Adrenal gland (tissue), 12 donors: ENCODE data around the gene CCDC197. TPM values are rescaled to one million over a fixed set of nuclear protein-coding genes. Genes with fewer than 3 reads are reported as not detected.
A peak's percentile ranks its signal among the peaks of the same experiment; 100 is the strongest.

Experiments used
- DNase-seq, 7 donors: peaks; one replicate each; pipeline ENCODE4 v3.0.0-alpha.2; 2019 to 2020
- H3K27ac ChIP-seq, 5 donors: fragments of 200-600 bp; sonication (generic) in 4 of 5; 1 replicate in 3 of 5; 2 replicates in 2 of 5; pipeline versions ENCODE4 v1.5.1 to v1.8.0; 2016 to 2020; ENCODE audit warnings: mild to moderate bottlenecking in 1 of 5
- H3K27me3 ChIP-seq: fragments of 200-600 bp; 2 replicates; pipeline ENCODE4 v1.8.0; 2021
- H3K36me3 ChIP-seq, 2 donors: fragments of 200-600 bp; replicated peaks in 1 of 2; 1 replicate in 1 of 2; 2 replicates in 1 of 2; pipeline versions ENCODE4 v1.5.1 to v1.8.0; 2018 to 2022
- H3K4me1 ChIP-seq, 2 donors: fragments of 200-600 bp; replicated peaks in 1 of 2; 1 replicate in 1 of 2; 2 replicates in 1 of 2; pipeline versions ENCODE4 v1.5.1 to v1.8.0; 2018 to 2021
- H3K4me3 ChIP-seq, 4 donors: fragments of 200-600 bp; sonication (generic) in 3 of 4; one replicate each; pipeline ENCODE4 v1.5.1; 2016 to 2018
- H3K9me3 ChIP-seq, 3 donors: fragments of 200-600 bp; sonication (generic) in 1 of 3; replicated peaks in 1 of 3; 1 replicate in 2 of 3; 2 replicates in 1 of 3; pipeline versions ENCODE4 v1.5.1 to v1.8.0; 2016 to 2021
- CTCF ChIP-seq, 6 experiments: fragments of 450-650 bp in 4 of 6; fragments of 200-600 bp in 2 of 6; sonication (generic) in 1 of 6; IDR thresholded peaks; 1 replicate in 5 of 6; 2 replicates in 1 of 6; pipeline versions ENCODE4 v1.5.1 to v1.8.0; 2016 to 2021; ENCODE audit warnings: antibody characterized with exemption in 6 of 6, mild to moderate bottlenecking in 2 of 6, moderate library complexity in 1 of 6
- POLR2A ChIP-seq, 2 donors: fragments of 450-650 bp; IDR thresholded peaks; one replicate each; pipeline ENCODE4 v1.6.1; 2017; ENCODE audit warnings: antibody characterized with exemption in 2 of 2, mild to moderate bottlenecking in 2 of 2, moderate library complexity in 1 of 2
- WGBS, 4 donors: extraction: QIAGEN DNeasy Blood & Tissue Kit in 2 of 4; methylation state at CpG; one replicate each; pipeline versions ENCODE4 v1.1.5 to v1.1.7; 2013 to 2017; 5-methylcytosine and 5-hydroxymethylcytosine counted together
- intact Hi-C, 2 donors: fragments of 100-400 bp; cut with DNase I; formaldehyde crosslinking; loops; one replicate each; pipeline versions ENCODE4 v1.14.1 to v1.15.0; 2022 to 2023
- polyA plus RNA-seq, 3 donors: library from polyadenylated mRNA; stranded (reverse); fragments of 200-250 nt in 2 of 3; fragments of 350-450 nt in 1 of 3; fragmentation: Illumina TruSeq in 1 of 3; extraction: RNeasy Lipid Tissue Mini Kit (QIAGEN cat#74804) in 1 of 3; gene quantifications; one replicate each; pipeline ENCODE4 v1.2.3, GENCODE V29; 2013 to 2014
- total RNA-seq, 9 donors: library from RNA; depleted of rRNA in 4 of 9; stranded (reverse); fragments of >200 nt in 4 of 9; fragments of 120-200 nt in 1 of 9; fragmentation: NEBNext Ultra II Directional in 1 of 9; extraction: Animal tissue kit (Norgen Biotek cat#: 25700) in 1 of 9; gene quantifications; one replicate each; pipeline versions ENCODE4 v1.1.0 to v1.2.4, GENCODE V29; 2013 to 2023
- donor health status: healthy with polysubstance abuse.
- donor health status: Bipolar disorder and iron deficiency.
- donor health status: DM: yes; HTN: yes; CAD: no.
- donor health status: DM: no; HTN: no; CAD: no.
- donor health status: DM: no; HTN: no; CAD: no.
- donor health status: DM: yes; HTN: yes; CAD: no.

The CCDC197 gene
- total and polyA plus RNA-seq, 12 donors: not detected

- H3K27ac ChIP-seq: no peak overlapping the region
- H3K27me3 ChIP-seq: no peaks in the 10 kb centered on the region
- no peaks in the 10 kb centered on the region for H3K9me3 ChIP-seq
- intact Hi-C loops: no loop called here
- no peaks in the 10 kb centered on the region for H3K36me3 ChIP-seq
- TF ChIP-seq POLR2A (IDR thresholded peaks at IDR 0.05) (no peak), CTCF (IDR thresholded peaks at IDR 0.05) (no peak)
- H3K4me3 ChIP-seq: no peak overlapping the region
- peaks cover 9 to 27% of the 10 kb centered on the region in 2 donors for H3K4me1 ChIP-seq
- WGBS, 4 donors: 93 to 96% (median 95%) methylated on average over 16 of the region's 16 CpGs
- DNase-seq: no peak
Measured at GRCh38 chr14:93957751-93958566, 39.1 kb upstream of the CCDC197 start.

GRCh38 chr14:93958567-93959238 lies 38.4 kb upstream of the CCDC197 start:
- intact Hi-C loops: no loop called here
- H3K4me3 ChIP-seq: no peak overlapping the region
- no peaks in the 10 kb centered on the region for H3K27me3 ChIP-seq
- TF ChIP-seq POLR2A (IDR thresholded peaks at IDR 0.05) (no peak), CTCF (IDR thresholded peaks at IDR 0.05) (no peak)
- WGBS, 4 donors: 84 to 89% (median 86%) methylated on average over 6 to 7 of the region's 7 CpGs
- H3K9me3 ChIP-seq: no peaks in the 10 kb centered on the region
- H3K36me3 ChIP-seq: no peaks in the 10 kb centered on the region
- peak overlapping the region in 2 of 5 donors; percentile 67 to 75 for H3K27ac ChIP-seq
- peaks cover 9 to 26% of the 10 kb centered on the region in 2 donors for H3K4me1 ChIP-seq
- no peak for DNase-seq

- TF ChIP-seq POLR2A (IDR thresholded peaks at IDR 0.05) (no peak), CTCF (IDR thresholded peaks at IDR 0.05) (no peak)
- DNase-seq: peak; percentile 70 to 94 (median 88)
- Histone ChIP-seq H3K9me3 (no peaks in the 10 kb centered on the region), H3K27ac (peak overlapping the region in 3 of 5 donors; percentile 17 to 75 (median 67)), H3K27me3 (no peaks in the 10 kb centered on the region), H3K36me3 (no peaks in the 10 kb centered on the region), H3K4me3 (no peak overlapping the region), H3K4me1 (peaks cover 9 to 18% of the 10 kb centered on the region in 2 donors)
- intact Hi-C loops: no loop called here
- WGBS, 4 donors: 45 to 69% (median 59%) methylated on average over 13 to 23 of the region's 23 CpGs
Measured at GRCh38 chr14:93959239-93960107, 37.6 kb upstream of the CCDC197 start.

GRCh38 chr14:93960108-93960475 lies 37.0 kb upstream of the CCDC197 start:
- intact Hi-C loops: no loop called here
- peak overlapping the region in 3 of 5 donors; percentile 17 to 75 (median 67) for H3K27ac ChIP-seq
- H3K9me3 ChIP-seq: no peaks in the 10 kb centered on the region
- no peak overlapping the region for H3K4me3 ChIP-seq
- no peaks in the 10 kb centered on the region for H3K36me3 ChIP-seq
- peaks cover 9 to 17% of the 10 kb centered on the region in 2 donors for H3K4me1 ChIP-seq
- TF ChIP-seq POLR2A (IDR thresholded peaks at IDR 0.05): no peak
- no peak for TF ChIP-seq CTCF (IDR thresholded peaks at IDR 0.05)
- H3K27me3 ChIP-seq: no peaks in the 10 kb centered on the region
- no peak for DNase-seq
